ENCODE measurements around the gene DNAAF8.

GRCh38 chr16:4718466-4718865 lies 15.9 kb upstream of the DNAAF8 start:
- TF ChIP-seq CTCF (IDR thresholded peaks at IDR 0.05), result no peak
- no peak for TF ChIP-seq POLR2A (IDR thresholded peaks at IDR 0.05)

Data from tibial nerve (tissue), 3 donors.